C4-2B (cell line): Measurements from ENCODE around the gene C2CD2.

Experiments used
- CTCF ChIP-seq: fragments of 450-650 bp; conservative IDR thresholded peaks from 2 replicates; pipeline ENCODE4 v1.5.1; 2017; ENCODE audit warnings: mild to moderate bottlenecking
- ZFX ChIP-seq: fragments of 450-650 bp; IDR thresholded peaks from 2 replicates; pipeline ENCODE4 v1.6.1; 2017

- TF ChIP-seq CTCF, result no peak
- no peak for TF ChIP-seq ZFX
These were observed 21.1 kb downstream of the C2CD2 start for GRCh38 chr21:41932576-41933312.
